ENCODE measurements around the gene GLUD1.

Gene GLUD1

GRCh38 chr10:87000491-87000890, 94.2 kb downstream of the GLUD1 start:
- Histone ChIP-seq H3K27ac (no peak overlapping the region), H3K9me3 (ENCODE audit: control insufficient read depth, low read length) (no peaks in the 10 kb centered on the region), H3K27me3 (ENCODE audit: control insufficient read depth, insufficient read depth, low read length) (no peaks in the 10 kb centered on the region), H3K36me3 (ENCODE audit: control insufficient read depth, insufficient read depth, low read length) (no peaks in the 10 kb centered on the region), H3K4me1 (peaks cover 4% of the 10 kb centered on the region), H3K79me2 (no peaks in the 10 kb centered on the region), H3K4me2 (ENCODE audit: low read length) (no peak overlapping the region), H2AFZ (no peak overlapping the region), H3K9ac (no peak overlapping the region), H3K4me3 (ENCODE audit: low read depth, low read length) (no peak overlapping the region)
- no peak for TF ChIP-seq CTCF (IDR thresholded peaks at IDR 0.05)
